ENCODE measurements around the gene ZNF500. TPM values are rescaled to one million over a fixed set of nuclear protein-coding genes. Genes with fewer than 3 reads are reported as not detected.

Gene ZNF500
- total RNA-seq, 1 experiment from 2014 or later = 20.1 TPM

- no peaks in the 10 kb centered on the region for H3K27me3 ChIP-seq (ENCODE audit: insufficient read depth, low read length)
- H3K36me3 ChIP-seq (ENCODE audit: control insufficient read depth in 1 of 2, insufficient read depth in 2 of 2, low read length in 2 of 2) = no peaks in the 10 kb centered on the region
- H3K27ac ChIP-seq (ENCODE audit: low read depth, low read length) = no peak overlapping the region
- BruUV-seq (replicated peaks) = no TSS peak
- no peaks in the 10 kb centered on the region for H3K79me2 ChIP-seq (ENCODE audit: insufficient read depth, low read length)
- POLR2A ChIA-PET = no interaction called here
- peak overlapping the region; percentile 94 for H2AFZ ChIP-seq (ENCODE audit: low read depth, low read length, poor library complexity, severe bottlenecking)
- no peak overlapping the region for H3K4me3 ChIP-seq (replicated peaks in 1 of 2; ENCODE audit: low read depth in 1 of 2, low read length in 2 of 2)
- intact Hi-C loops (cut with micrococcal nuclease) = no loop called here
- CTCF ChIA-PET = no interaction called here
- DNase-seq (ENCODE audit: low read depth, low spot score) (no peak), ATAC-seq (peak; percentile 36)
- peaks cover 3 to 12% of the 10 kb centered on the region in 2 experiments; a peak in 3 of 4 replicates for H3K4me1 ChIP-seq (ENCODE audit: control insufficient read depth in 1 of 2, insufficient read depth in 2 of 2, low read length in 2 of 2)
- no peaks in the 10 kb centered on the region for H3K9me2 ChIP-seq (ENCODE audit: insufficient read depth)
- no peak overlapping the region for H3K9ac ChIP-seq (ENCODE audit: low read length)
- RAD21 ChIA-PET (ENCODE audit: low non-redundant PET in 1 of 2, low total read pairs in 2 of 2, uncharacterized antibody in 2 of 2, unreplicated experiment in 2 of 2) = no interaction called here
- H3K9me3 ChIP-seq (ENCODE audit: control insufficient read depth in 1 of 2, insufficient read depth in 1 of 2, low read depth in 1 of 2, low read length in 2 of 2) = no peaks in the 10 kb centered on the region
- no peaks in the 10 kb centered on the region for H4K20me1 ChIP-seq (ENCODE audit: insufficient read depth)
- peak overlapping the region; percentile 43 for H3K4me2 ChIP-seq (ENCODE audit: low read length)
- TF ChIP-seq SP1 (IDR thresholded peaks at IDR 0.05; ENCODE audit: low read depth) (no peak), FOSL1 (IDR thresholded peaks at IDR 0.05; ENCODE audit: low read depth) (peak; percentile 71), ZFX (IDR thresholded peaks at IDR 0.05) (no peak), YY1 (IDR thresholded peaks at IDR 0.05; ENCODE audit: extremely low read depth, insufficient replicate concordance, low read depth, low read length) (peak; percentile 11), JUND (IDR thresholded peaks at IDR 0.05) (peak; percentile 56; the same call in 1 of the 2 replicates)
Measured at GRCh38 chr16:4780235-4780634, 13.3 kb upstream of the ZNF500 start.

DNA sequence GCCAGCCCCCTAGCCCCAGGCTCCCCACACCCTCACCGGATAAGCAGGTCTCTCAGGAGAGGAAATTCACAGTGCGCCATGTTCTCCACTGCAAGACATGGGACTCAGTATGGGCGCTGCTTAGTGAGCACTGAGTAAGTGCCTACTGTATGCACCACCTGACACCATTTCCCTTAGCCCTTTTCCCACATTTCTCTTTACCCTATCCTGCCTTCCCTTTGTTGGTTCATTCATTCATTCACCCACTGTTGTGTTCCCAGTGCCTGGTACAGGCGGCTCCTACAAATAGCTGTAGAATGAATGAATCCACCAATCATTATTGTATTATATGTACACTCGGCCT, 11.1 kb upstream of the ZNF500 start:
- H3K27ac ChIP-seq (ENCODE audit: low read depth, low read length) = no peak overlapping the region
- H3K4me3 ChIP-seq (replicated peaks in 1 of 2; ENCODE audit: low read depth in 1 of 2, low read length in 2 of 2) = no peak overlapping the region
- no peaks in the 10 kb centered on the region for H3K9me3 ChIP-seq (ENCODE audit: control insufficient read depth in 1 of 2, insufficient read depth in 1 of 2, low read depth in 1 of 2, low read length in 2 of 2)
- DNase-seq (ENCODE audit: low read depth, low spot score) = no peak
- ChIA-PET CTCF (no interaction called here), POLR2A (no interaction called here), RAD21 (ENCODE audit: low non-redundant PET in 1 of 2, low total read pairs in 2 of 2, uncharacterized antibody in 2 of 2, unreplicated experiment in 2 of 2) (no interaction called here)
- TF ChIP-seq FOSL1 (IDR thresholded peaks at IDR 0.05; ENCODE audit: low read depth) (no peak), ATF3 (IDR thresholded peaks at IDR 0.05) (no peak), EGR1 (IDR thresholded peaks at IDR 0.05; ENCODE audit: low read depth) (no peak), YY1 (IDR thresholded peaks at IDR 0.05; ENCODE audit: extremely low read depth, insufficient replicate concordance, low read depth, low read length) (no peak), TCF7L2 (IDR thresholded peaks at IDR 0.05; ENCODE audit: borderline replicate concordance, extremely low read depth, insufficient read depth, insufficient read length) (no peak)
- H4K20me1 ChIP-seq (ENCODE audit: insufficient read depth) = no peaks in the 10 kb centered on the region
- H3K4me1 ChIP-seq (ENCODE audit: control insufficient read depth in 1 of 2, insufficient read depth in 2 of 2, low read length in 2 of 2) = peaks cover 3 to 12% of the 10 kb centered on the region in 2 experiments; a peak in 3 of 4 replicates
- H2AFZ ChIP-seq (ENCODE audit: low read depth, low read length, poor library complexity, severe bottlenecking) = no peak overlapping the region
- BruUV-seq (replicated peaks) = no TSS peak
- no peaks in the 10 kb centered on the region for H3K9me2 ChIP-seq (ENCODE audit: insufficient read depth)
- no peaks in the 10 kb centered on the region for H3K79me2 ChIP-seq (ENCODE audit: insufficient read depth, low read length)
- H3K4me2 ChIP-seq (ENCODE audit: low read length) = no peak overlapping the region
- no peaks in the 10 kb centered on the region for H3K36me3 ChIP-seq (ENCODE audit: control insufficient read depth in 1 of 2, insufficient read depth in 2 of 2, low read length in 2 of 2)
- no peaks in the 10 kb centered on the region for H3K27me3 ChIP-seq (ENCODE audit: insufficient read depth, low read length)
- intact Hi-C loops (cut with micrococcal nuclease) = no loop called here
- H3K9ac ChIP-seq (ENCODE audit: low read length) = no peak overlapping the region
- ATAC-seq = no peak
